GM13977 (cell line): ENCODE data around the gene TRIM68.

Experiments
- DNase-seq: peaks from one replicate; pipeline ENCODE4 v3.0.0; 2012; ENCODE audit warnings: low spot score
- in situ Hi-C: fragments of 300-500 bp; cut with MboI; formaldehyde crosslinking; loops from one replicate; pipeline ENCODE4 v1.12.0; 2022; ENCODE audit warnings: low sequenced_read_pairs, low pct_unique_long_range_greater_than_20kb, mixed read lengths, inconsistent platforms; ENCODE audit not compliant: unreplicated experiment
- TF ChIP-seq, protein P1 (sequence below): IDR thresholded peaks from 2 replicates; pipeline ENCODE4 v1.5.1; 2012; ENCODE audit warnings: mild to moderate bottlenecking, control low read depth; ENCODE audit not compliant: insufficient read depth; ENCODE audit errors: extremely low read depth, missing control alignments

TRIM68 gene

DNA sequence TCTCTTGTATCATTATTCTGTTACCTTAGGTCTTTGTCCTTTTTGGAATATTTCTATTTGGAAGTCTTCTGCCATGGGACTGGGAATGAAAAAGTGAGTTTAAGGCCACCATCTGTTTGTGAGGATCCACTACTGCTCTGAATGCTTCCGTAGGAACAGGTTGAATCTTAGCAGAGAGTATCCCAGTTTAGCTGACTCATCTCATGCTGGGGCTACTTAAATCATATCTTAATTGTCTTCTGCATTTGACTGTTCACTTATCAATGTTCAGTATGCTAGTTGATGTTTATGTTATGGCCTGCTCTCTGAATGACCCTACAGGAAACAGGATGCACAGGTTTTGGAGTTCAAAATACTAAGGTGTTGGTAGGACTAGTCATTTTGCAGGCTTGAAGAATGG lies 27.9 kb downstream of the TRIM68 start:
- in situ Hi-C loops = no loop called here
- no peak for DNase-seq
- TF ChIP-seq, protein P1, sequence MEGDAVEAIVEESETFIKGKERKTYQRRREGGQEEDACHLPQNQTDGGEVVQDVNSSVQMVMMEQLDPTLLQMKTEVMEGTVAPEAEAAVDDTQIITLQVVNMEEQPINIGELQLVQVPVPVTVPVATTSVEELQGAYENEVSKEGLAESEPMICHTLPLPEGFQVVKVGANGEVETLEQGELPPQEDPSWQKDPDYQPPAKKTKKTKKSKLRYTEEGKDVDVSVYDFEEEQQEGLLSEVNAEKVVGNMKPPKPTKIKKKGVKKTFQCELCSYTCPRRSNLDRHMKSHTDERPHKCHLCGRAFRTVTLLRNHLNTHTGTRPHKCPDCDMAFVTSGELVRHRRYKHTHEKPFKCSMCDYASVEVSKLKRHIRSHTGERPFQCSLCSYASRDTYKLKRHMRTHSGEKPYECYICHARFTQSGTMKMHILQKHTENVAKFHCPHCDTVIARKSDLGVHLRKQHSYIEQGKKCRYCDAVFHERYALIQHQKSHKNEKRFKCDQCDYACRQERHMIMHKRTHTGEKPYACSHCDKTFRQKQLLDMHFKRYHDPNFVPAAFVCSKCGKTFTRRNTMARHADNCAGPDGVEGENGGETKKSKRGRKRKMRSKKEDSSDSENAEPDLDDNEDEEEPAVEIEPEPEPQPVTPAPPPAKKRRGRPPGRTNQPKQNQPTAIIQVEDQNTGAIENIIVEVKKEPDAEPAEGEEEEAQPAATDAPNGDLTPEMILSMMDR = no peak

DNA sequence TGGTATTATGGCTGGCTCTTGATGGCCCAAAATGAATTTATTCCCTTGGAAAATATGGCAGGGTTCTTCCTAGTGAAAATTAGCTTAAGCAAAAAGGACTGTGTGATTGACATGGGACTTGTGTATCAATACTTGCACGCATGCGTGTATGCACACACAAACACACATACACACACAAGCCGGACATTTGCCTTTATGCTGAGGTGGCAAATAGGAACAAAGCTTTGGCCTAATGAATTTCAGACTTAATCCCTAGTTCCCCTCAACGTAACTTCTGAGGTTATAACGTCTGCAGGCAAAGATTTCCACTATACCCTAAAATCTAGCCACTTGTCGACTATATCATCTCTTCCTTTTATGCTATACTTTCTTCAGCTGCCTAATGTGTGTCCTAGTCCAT lies 29.4 kb downstream of the TRIM68 start:
- in situ Hi-C loops = no loop called here
- DNase-seq = no peak
- TF ChIP-seq, protein P1 = no peak

DNA sequence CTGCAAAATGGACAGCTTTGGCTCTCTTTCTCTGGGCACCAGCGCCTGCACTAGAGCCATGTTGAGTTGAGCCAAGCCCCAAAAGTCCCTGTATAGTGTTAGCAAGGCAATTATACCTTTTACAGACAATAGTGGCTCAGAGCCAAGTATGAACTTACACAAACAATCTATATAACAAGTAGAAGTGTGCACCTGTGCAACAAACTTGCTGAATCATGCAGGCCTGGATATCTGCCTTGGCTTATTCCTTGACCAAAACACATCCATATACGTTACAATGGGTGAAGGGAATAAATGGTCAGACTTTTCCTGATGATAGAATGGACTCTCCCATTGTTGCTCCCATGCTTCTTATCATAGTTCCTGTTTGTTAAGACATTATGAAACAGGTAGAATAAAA lies 30.3 kb downstream of the TRIM68 start:
- TF ChIP-seq, protein P1 = no peak
- DNase-seq = no peak
- in situ Hi-C loops = no loop called here

DNA sequence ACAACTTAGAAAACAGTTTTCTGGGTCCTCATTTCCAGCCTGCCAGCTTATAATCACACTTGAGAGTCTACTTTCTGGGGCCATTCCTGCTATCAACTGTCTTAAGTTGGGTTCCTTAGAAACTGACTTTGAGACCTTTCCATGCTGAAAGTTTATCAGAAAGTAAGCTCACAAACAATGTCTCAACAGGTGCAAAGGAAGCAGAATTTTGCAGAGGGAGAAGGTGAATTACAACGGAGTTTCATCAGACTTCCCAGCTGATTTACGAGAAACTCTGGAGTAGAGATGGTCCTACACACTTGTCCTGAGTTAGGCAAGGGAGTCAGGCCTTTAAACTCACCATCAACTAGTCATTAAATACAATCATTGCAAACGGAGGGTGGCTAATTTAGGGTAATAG lies 31.2 kb downstream of the TRIM68 start:
- in situ Hi-C loops = no loop called here
- TF ChIP-seq, protein P1 = no peak
- DNase-seq = no peak

DNA sequence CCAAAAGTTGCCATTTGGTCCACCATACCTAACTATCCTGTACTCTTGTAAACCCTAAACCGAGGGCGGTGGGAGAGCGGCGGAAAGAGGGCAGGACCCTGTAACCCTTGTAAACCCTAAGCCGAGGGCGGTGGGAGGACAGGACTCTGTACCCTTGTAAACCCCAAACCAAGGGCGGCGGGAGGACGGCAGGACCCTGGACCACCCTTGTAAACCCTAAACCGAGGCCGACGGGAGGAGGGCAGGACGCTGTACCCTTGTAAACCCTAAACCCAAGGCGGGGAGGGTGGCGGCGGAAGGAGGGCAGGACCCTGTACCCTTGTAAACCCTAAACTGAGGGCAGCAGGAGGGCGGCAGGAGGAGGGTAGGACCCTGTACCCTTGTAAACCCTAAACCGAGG lies 39.0 kb downstream of the TRIM68 start:
- TF ChIP-seq, protein P1 = no peak
- DNase-seq = no peak
- in situ Hi-C loops = no loop called here

DNA sequence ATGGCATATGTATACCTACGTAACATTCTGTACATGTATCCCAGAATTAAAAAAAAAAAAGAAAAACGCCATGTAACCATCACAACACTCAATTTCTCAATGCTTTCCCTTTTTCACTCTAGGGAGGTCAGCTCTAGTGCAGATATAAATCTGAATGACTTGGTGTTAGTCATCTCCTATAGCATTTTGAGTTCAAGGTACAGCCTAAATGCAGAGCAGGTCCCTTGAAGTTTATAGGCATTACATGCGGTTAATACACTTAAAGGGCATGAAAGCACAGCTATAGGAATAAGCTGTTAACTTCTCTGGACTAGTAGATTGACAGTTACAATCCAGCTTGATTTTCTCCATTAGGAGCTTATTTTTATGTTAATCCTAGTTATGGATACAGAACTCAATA lies 42.7 kb downstream of the TRIM68 start:
- in situ Hi-C loops = no loop called here
- TF ChIP-seq, protein P1 = no peak

DNA sequence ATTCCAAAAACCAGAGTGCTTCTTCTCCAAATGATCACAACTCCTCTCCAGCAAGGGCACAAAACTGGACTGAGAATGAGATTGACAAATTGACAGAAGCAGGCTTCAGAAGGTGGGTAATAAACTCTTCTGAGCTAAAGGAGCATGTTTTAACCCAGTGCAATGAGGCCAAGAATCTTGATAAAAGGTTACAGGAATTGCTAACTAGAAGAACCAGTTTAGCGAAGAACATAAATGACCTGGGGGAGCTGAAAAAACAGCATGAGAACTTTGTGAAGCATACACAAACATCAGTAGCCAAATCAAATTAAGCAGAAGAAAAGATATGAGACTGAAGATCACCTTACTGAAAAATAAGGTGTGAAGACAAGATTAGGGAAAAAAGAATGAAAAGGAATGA lies 47.6 kb downstream of the TRIM68 start:
- TF ChIP-seq, protein P1 = no peak
- in situ Hi-C loops = no loop called here
- DNase-seq = no peak

More for the DNA sequence above, 42.7 kb downstream of the TRIM68 start:
- DNase-seq = no peak
